HG02588 (cell line): ENCODE results near the gene KRT31.
"Not testable (repeated sequence)": the region's sequence is repeated elsewhere in the genome, so short reads cannot be mapped to it uniquely, and the experiment has no call there.

Experiments used
- ATAC-seq: cut with Tn5 transposase; IDR thresholded peaks from one replicate; pipeline ENCODE4 v1.9.1; 2021; ENCODE audit warnings: mild to moderate bottlenecking, moderate library complexity; ENCODE audit not compliant: unreplicated experiment

The KRT31 gene

GRCh38 chr17:41418116-41418860 lies 20.9 kb upstream of the KRT31 start:
- ATAC-seq, result no peak

- ATAC-seq, result no peak
Measured at GRCh38 chr17:41417576-41418015, 20.2 kb upstream of the KRT31 start.

GRCh38 chr17:41417127-41417526 lies 19.7 kb upstream of the KRT31 start:
- ATAC-seq, result no peak

- no peak for ATAC-seq
Measured at GRCh38 chr17:41416479-41416878, 19.1 kb upstream of the KRT31 start.

- ATAC-seq, result no peak
Measured at GRCh38 chr17:41415833-41416335, 18.5 kb upstream of the KRT31 start.

GRCh38 chr17:41415411-41415810 lies 18.0 kb upstream of the KRT31 start:
- no peak for ATAC-seq

- no peak for ATAC-seq
Measured at GRCh38 chr17:41413982-41414381, 16.6 kb upstream of the KRT31 start.

GRCh38 chr17:41413353-41413957 lies 16.0 kb upstream of the KRT31 start:
- ATAC-seq, result no peak

GRCh38 chr17:41411072-41411840 lies 13.8 kb upstream of the KRT31 start:
- no peak for ATAC-seq

GRCh38 chr17:41407226-41407625 lies 9.8 kb upstream of the KRT31 start:
- ATAC-seq, result no peak

- no peak for ATAC-seq
Measured at GRCh38 chr17:41406205-41406604, 8.8 kb upstream of the KRT31 start.

GRCh38 chr17:41404024-41404671 lies 6.7 kb upstream of the KRT31 start:
- no peak for ATAC-seq

- no peak for ATAC-seq
Measured at GRCh38 chr17:41403404-41404023, 6.1 kb upstream of the KRT31 start.

- ATAC-seq, result no peak
Measured at GRCh38 chr17:41402161-41402560, 4.8 kb upstream of the KRT31 start.

GRCh38 chr17:41396340-41396739 lies 1.1 kb downstream of the KRT31 start:
- no peak for ATAC-seq

GRCh38 chr17:41395611-41396010 lies 1.8 kb downstream of the KRT31 start:
- ATAC-seq, result no peak

- ATAC-seq, result not testable (repeated sequence)
Measured at GRCh38 chr17:41395044-41395443, 2.4 kb downstream of the KRT31 start.

GRCh38 chr17:41394254-41394996 lies 3.0 kb downstream of the KRT31 start:
- ATAC-seq, result no peak

- ATAC-seq, result no peak
Measured at GRCh38 chr17:41393826-41394225, 3.6 kb downstream of the KRT31 start.

- no peak for ATAC-seq
Measured at GRCh38 chr17:41393294-41393693, 4.1 kb downstream of the KRT31 start.
